ENCODE data around the gene RPTOR. TPM values are rescaled to one million over a fixed set of nuclear protein-coding genes. Genes with fewer than 3 reads are reported as not detected.

The RPTOR gene
- total RNA-seq, 3 donors from 2014 or later, result 76.1 to 98.3 (median 89.5) TPM

DNA sequence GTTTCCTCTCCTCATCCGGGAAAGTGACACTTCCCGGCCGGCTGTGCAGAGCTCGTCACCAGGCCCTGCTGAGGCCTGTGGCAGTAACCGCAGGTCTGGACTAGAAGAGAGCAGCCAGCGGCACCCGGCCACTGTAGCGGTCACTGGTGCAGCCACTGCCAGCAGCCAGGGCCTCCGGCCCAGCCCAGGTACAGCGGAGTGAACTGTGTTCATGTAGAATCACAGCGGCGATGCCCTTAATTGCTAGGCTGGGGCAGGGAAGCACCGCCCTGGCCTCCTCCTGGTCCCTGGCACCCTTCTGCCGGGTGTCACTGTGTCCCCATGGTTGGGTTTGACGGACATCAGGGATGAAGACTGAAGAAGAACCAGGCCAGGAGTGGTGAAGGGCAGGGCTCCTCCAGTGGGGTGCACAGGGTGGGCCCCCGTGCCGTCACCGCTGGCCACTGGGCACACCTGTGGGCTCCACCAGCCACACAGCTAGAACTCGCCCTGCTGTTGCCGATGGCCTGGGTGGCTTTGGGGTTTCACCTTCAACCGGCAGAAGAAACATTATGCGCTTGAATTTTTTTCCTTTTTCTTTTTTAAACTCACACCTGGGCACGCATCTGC is 281.8 kb downstream of the RPTOR start:
- no peaks in the 10 kb centered on the region for H3K27me3 Mint-ChIP-seq (ENCODE audit: low read depth)
- peaks cover 29% of the 10 kb centered on the region for H3K36me3 Mint-ChIP-seq (ENCODE audit: insufficient read depth)
- H3K4me3 Mint-ChIP-seq, result no peak overlapping the region
- DNase-seq (no peak), ATAC-seq (no peak)
- H3K4me1 Mint-ChIP-seq (ENCODE audit: low read depth), result peaks cover 17% of the 10 kb centered on the region
- no peaks in the 10 kb centered on the region for H3K9me3 Mint-ChIP-seq

DNA sequence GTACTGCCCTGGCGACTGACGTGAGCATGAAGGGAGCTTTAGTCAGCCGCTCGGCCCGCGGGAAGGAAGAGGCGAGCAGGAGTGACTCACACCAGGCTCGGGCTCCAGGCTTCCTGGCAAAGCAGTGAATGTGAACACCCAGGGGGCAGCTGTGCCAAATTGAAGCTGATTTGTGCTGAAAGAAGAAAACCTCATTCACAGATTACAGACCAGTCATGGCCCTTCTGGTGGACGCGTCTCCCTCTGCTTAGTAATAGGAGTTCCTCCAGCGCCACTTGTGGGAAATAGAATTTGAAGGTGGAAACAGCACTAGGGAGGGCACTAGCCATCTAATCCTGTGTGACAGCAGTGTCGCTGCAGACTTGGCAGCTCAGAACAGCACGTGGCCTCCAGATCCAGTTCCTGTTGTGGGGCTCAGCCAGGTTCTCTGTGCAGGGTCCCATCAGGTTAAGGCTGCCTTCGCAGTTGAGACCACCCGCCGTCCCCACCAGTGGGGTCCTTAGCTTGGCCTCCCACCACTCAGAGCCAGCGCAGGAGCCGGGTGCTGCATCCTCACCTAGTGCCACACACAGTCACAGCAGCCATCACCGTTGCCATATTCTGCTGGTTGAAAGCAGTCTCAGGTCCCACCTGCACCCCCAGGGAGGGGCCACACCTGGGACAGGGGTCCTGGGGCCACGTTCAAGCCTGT is 282.5 kb downstream of the RPTOR start:
- DNase-seq (no peak), ATAC-seq (peak; percentile 41 to 43)
- H3K27me3 Mint-ChIP-seq (ENCODE audit: low read depth), result no peaks in the 10 kb centered on the region
- H3K4me1 Mint-ChIP-seq (ENCODE audit: low read depth), result peaks cover 24% of the 10 kb centered on the region
- H3K36me3 Mint-ChIP-seq (ENCODE audit: insufficient read depth), result peaks cover 26% of the 10 kb centered on the region
- no peaks in the 10 kb centered on the region for H3K9me3 Mint-ChIP-seq
- no peak overlapping the region for H3K4me3 Mint-ChIP-seq

DNA sequence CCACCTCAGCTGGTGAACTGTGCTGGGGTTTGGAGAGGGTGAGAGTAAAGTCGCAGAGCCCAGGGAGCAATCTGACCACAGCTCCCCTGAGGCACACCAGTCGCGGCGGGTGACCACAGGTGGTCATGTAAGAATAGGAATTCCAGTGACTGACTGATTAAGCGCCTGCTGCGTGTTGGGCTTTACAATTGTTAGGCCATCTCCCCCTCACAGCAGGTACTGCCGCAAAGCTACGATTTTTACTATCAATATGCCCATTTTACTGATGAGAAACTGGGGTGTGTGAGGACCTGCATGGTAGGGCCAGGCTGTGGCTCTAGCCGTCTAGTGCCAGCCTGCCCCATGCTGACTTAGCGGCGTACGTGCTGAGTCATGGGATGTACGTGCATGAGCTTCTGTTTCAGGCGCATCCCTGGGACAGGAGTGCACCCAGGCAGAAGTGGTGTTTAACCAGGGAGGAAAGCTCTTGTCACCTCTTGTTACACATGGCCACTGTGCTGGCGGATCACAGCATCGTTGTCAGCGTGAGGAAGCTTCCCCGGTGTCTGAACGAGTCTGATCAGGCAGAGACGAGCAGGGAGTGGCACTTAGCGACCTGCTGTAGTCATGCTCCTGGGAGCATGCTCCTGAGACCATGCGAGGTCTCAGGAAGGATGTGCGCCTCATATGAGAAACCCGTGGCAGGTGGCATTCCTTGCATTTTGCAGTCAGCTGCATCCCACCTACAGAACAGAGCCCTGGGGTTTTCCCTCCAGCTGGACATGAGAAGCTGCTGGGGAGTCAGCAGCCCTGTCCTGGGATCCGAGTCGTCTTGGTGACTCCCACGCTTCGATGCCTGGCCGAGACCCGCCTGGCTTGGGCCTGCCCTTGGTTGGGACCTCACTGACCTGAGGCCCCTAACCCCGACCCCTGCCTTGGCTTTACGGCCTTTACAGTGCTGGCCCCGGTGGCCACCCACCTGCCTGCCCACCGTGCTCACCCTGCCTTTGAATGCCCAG is 283.3 kb downstream of the RPTOR start:
- no peak for DNase-seq
- peaks cover 29% of the 10 kb centered on the region for H3K4me1 Mint-ChIP-seq (ENCODE audit: low read depth)
- no peaks in the 10 kb centered on the region for H3K27me3 Mint-ChIP-seq (ENCODE audit: low read depth)
- peaks cover 20% of the 10 kb centered on the region for H3K36me3 Mint-ChIP-seq (ENCODE audit: insufficient read depth)
- ATAC-seq, result no peak
- H3K9me3 Mint-ChIP-seq, result no peaks in the 10 kb centered on the region
- H3K4me3 Mint-ChIP-seq, result no peak overlapping the region

DNA sequence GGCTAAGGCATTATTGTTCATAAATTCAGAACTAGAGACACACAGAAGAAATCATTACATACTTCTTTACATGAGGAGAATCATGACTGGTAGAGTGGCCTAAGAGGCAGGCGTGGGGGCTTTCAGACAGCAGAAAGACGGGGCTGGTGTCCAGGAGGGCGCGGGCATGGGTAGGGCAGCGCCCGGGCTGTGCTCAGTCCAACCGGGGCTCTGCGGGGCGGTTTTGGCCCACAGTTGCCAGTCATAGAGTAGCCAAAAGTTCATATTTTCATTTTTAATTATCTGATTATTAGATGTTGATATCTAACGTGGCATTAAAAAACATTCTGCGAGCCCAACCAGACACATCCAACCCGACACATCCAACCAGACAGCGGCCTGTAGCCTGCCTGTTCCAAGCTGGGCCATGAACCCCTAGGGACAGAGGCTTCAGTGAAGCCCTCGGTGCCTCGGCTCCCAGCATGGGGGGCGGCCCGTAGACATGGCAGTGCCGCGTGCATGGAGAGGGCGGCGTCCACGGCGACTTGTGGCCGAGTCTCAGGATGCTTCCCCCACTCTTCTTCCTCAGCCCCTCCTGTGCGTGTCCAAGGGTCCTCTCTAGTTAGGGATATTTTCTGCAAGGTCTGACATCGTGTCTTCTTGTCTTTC is 284.7 kb downstream of the RPTOR start:
- Mint-ChIP-seq H3K4me1 (ENCODE audit: low read depth) (peaks cover 40% of the 10 kb centered on the region), H3K4me3 (no peak overlapping the region), H3K9me3 (no peaks in the 10 kb centered on the region), H3K36me3 (ENCODE audit: insufficient read depth) (peaks cover 15% of the 10 kb centered on the region), H3K27me3 (ENCODE audit: low read depth) (no peaks in the 10 kb centered on the region)
- ATAC-seq (no peak), DNase-seq (no peak)

DNA sequence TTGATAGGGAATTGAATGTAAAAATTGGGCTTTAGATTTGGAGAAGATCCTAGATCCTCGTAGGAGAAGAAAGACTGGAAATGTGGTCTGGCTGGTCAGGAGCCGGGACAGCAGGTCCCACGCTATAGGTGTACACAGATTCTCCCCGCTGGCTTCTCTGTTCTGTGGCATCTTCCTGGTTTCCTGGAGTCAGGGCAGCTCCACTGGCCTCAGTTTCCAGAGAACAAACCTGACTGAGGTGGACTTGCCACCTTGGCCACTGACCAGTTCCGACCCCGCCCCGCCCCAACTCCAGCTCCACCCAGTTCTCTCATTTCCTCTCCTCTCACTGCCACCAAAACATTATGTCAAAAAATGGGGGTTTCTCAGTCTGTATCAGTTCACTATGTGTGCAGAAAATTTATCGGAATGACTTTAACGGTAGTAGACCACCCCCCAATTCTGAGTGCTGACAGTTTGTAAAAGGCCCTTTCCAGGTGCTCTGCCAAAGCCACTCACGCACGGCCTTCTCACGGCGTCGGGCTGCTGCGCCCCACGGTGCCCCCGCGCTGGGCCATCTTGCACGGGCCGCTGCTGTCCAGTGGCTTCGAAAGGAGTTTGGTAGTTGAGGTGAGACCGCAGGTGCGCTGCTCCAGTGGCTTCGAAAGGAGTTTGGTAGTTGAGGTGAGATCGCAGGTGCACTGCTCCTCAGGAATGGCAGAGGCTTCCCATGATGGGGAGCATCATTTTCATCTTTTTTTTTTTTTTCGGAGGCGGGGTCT is 285.6 kb downstream of the RPTOR start:
- Mint-ChIP-seq H3K27me3 (ENCODE audit: low read depth) (no peaks in the 10 kb centered on the region), H3K9me3 (no peaks in the 10 kb centered on the region), H3K36me3 (ENCODE audit: insufficient read depth) (peaks cover 15% of the 10 kb centered on the region), H3K4me1 (ENCODE audit: low read depth) (peaks cover 42% of the 10 kb centered on the region), H3K4me3 (no peak overlapping the region)
- ATAC-seq, result no peak
- no peak for DNase-seq

DNA sequence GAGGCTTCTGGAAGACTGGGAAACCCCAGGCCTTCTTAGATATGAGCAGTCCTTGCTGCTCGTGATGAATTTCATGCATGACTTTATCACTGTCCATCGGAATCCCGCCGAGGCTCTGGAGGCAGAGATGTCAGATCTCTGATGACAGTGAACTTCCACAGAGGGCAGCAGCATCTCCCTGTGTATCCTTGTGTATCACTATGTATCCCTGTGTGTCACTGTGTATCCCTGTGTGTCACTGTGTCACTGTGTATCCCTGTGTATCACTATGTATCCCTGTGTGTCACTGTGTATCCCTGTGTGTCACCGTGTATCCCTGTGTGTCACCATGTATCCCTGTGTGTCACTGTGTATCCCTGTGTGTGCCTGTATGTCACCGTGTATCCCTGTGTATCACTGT is 286.9 kb downstream of the RPTOR start:
- H3K36me3 Mint-ChIP-seq (ENCODE audit: insufficient read depth), result peaks cover 15% of the 10 kb centered on the region
- H3K27me3 Mint-ChIP-seq (ENCODE audit: low read depth), result no peaks in the 10 kb centered on the region
- ATAC-seq (no peak), DNase-seq (no peak)
- peaks cover 42% of the 10 kb centered on the region for H3K4me1 Mint-ChIP-seq (ENCODE audit: low read depth)
- no peaks in the 10 kb centered on the region for H3K9me3 Mint-ChIP-seq
- H3K4me3 Mint-ChIP-seq, result peak overlapping the region; percentile 76

DNA sequence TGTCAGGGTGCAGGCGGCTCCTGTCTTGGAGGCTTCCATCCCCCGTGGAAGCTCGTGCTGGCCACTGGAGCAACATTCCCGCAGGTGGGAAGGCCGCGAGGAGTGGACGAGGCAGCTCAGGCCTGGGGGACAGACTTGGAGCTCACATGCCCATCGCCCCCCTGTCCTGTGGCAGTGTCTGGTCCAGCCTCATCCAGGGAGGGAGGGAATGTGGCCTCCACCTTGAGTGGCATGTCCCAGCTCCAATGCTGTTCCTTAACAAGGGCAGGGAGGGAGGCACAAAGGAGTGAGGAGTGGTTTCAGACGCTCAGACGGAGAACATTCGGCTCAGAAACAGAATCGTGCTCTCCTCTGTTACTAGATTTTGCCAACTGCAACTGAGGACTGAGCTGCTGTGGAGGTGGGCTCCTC is 287.6 kb downstream of the RPTOR start:
- ATAC-seq (no peak), DNase-seq (no peak)
- H3K4me3 Mint-ChIP-seq, result peak overlapping the region; percentile 76
- peaks cover 42% of the 10 kb centered on the region for H3K4me1 Mint-ChIP-seq (ENCODE audit: low read depth)
- H3K27me3 Mint-ChIP-seq (ENCODE audit: low read depth), result no peaks in the 10 kb centered on the region
- H3K36me3 Mint-ChIP-seq (ENCODE audit: insufficient read depth), result peaks cover 11% of the 10 kb centered on the region
- H3K9me3 Mint-ChIP-seq, result no peaks in the 10 kb centered on the region

DNA sequence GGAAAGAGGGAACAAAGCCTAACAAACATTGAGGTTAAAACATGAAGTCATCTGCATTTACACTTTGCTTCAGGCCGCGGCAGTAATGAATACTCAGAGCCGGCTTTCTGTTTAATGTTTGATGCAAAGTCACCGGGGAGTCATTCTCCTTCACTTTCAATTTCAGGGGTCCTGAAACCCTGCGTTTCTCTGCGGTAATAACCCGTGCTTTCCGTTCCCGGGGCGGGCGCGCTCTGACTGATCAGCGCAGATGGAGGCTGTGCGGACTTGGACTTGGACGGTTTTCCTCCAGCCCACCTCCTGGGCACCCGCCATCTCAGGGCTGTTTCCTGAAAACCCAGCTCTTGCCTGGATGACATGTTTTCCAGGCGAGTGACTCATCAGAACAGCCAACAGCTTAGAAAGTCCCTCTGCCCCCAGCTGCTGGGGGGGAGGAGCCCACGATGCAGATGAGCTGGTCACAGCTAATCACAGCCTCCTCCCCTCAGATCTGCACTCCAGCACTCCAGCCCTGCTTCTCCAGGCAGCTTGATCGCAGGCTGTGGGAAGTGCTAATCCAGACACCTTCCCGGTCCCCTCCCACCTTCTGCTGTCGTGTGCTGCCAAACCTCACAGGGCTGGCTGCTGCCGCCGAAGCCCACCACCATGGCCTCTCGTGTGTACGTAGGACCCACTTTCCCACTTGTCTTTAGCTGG is 288.4 kb downstream of the RPTOR start:
- Mint-ChIP-seq H3K9me3 (no peaks in the 10 kb centered on the region), H3K36me3 (ENCODE audit: insufficient read depth) (peaks cover 8% of the 10 kb centered on the region), H3K27me3 (ENCODE audit: low read depth) (no peaks in the 10 kb centered on the region), H3K4me1 (ENCODE audit: low read depth) (peaks cover 42% of the 10 kb centered on the region), H3K4me3 (peak overlapping the region; percentile 76)
- peak; percentile 92 to 95 for ATAC-seq
- peak; percentile 74 for DNase-seq

DNA sequence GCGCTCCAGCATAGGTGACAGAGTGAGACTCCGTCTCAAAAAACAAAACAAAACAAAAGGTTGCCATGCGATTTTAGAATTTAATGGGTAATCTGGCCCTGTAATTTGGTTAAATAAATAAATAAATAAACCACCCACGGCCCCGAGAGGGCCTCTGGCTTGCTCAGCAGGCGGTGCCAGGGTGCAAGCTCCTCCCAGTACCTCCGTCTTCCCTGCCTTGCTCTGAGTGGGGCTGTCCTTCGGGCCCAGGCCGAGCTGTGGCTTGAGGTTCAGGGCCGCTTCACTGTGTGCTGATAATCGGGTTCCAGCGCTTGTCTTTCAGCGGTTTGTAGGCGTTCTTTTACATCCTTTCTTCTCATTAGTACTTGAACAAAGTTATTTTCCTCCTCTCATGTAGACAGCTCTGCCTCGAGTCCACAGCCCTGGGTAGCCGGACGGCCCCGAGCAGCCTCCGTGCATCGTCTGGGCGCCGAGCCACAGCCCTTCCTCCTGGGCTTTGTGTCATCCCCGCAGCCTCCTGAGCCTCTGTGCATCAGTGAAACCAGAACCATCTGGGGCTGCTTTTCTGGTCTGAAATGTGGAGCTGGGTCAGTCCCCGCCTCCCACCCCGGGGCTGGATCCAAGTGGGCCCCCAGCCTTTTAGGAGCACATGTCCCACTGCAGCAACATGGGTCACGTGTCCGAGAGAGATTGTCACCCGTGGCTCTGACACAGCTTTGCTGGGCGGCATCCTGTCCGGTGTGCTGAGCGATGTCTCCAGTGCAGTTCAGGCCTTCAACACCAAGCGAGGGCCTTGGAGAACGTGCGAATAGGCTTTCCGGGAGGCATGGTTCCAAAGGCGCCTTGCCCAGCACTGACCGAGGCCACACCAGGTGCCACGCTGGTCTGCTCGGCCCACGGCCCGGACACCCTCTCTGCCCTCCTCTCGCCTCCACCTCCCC is 289.6 kb downstream of the RPTOR start:
- Mint-ChIP-seq H3K9me3 (no peaks in the 10 kb centered on the region), H3K36me3 (ENCODE audit: insufficient read depth) (peaks cover 6% of the 10 kb centered on the region), H3K27me3 (ENCODE audit: low read depth) (no peaks in the 10 kb centered on the region), H3K4me3 (no peak overlapping the region), H3K4me1 (ENCODE audit: low read depth) (peaks cover 42% of the 10 kb centered on the region)
- ATAC-seq (no peak), DNase-seq (no peak)

DNA sequence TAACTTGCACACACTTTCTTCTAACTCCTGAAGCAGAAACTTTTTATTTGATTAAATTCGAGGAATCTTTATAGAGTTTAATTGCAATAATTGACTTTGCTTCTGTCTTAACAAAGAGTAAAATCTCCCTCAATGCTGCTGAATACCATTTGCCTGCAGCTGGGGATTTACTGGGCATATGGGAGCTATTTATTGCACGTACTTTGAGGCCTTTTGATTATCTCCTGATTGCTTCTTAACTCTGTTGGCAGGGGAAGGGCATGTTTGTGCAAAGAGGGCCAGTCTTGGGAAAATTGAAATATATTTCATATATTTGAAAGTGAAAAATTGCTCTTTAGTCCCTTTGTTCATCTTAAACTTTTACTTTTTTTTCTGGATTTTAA is 290.2 kb downstream of the RPTOR start:
- Mint-ChIP-seq H3K36me3 (ENCODE audit: insufficient read depth) (peaks cover 6% of the 10 kb centered on the region), H3K4me1 (ENCODE audit: low read depth) (peaks cover 38% of the 10 kb centered on the region), H3K9me3 (no peaks in the 10 kb centered on the region), H3K27me3 (ENCODE audit: low read depth) (no peaks in the 10 kb centered on the region), H3K4me3 (no peak overlapping the region)
- ATAC-seq (no peak), DNase-seq (no peak)

DNA sequence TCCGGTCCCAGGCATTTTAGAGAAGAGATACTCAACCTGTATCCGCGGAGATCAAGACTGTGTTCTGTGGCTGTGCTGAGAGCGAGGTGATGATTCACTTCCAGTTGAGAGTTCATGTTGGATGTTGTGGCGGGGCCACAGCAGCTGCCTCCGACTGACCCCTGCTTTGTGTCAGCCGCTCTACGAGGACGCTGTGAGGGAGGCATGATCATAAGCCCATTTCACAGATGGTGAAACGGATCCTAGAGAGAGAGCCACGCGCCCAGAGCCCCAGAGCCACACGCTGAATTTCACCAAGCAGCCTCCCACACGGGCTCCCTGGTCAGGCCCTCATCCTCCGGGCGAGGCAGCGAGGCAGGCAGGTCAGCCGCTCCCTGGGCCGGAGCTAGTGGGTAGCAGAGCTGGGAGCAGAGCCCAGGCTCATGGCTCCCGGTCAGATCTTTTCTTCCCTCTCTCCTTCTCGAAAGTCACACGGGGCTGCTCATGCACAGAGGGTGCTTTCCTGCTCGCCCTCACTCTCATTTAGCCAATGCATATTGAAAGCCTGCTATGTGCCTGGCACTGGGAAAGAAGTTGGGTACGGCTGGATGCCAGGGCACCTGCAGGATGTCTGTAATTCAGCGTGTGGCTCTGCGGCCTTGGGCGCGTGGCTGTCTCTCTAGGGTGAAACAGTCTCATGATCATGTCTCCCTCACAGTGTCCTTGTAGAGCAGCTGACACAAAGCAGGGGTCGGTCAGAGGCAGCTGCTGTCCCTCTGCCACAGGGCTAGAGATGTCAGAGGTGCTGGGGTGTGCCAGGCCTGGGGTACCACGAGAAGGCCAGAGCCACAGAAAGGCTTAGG is 291.4 kb downstream of the RPTOR start:
- no peaks in the 10 kb centered on the region for H3K9me3 Mint-ChIP-seq

DNA sequence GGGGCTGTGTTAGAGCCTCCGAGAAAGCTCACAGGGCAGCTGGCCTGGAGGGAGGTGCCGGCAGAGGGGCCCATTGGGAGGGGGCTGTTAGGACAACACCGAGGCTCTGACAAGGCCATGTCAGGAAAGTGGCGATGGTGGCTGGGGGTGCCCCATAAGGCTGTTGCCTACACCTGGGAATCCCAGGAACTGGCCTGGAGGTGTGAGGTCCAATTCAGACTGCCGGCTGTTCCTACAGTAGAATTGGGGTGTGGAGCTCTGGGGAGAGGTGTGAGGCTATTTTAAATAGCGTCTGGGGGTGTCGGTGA is 292.0 kb downstream of the RPTOR start:
- Mint-ChIP-seq H3K27me3 (ENCODE audit: low read depth) (no peaks in the 10 kb centered on the region), H3K9me3 (no peaks in the 10 kb centered on the region), H3K4me3 (no peak overlapping the region), H3K4me1 (ENCODE audit: low read depth) (peaks cover 26% of the 10 kb centered on the region), H3K36me3 (ENCODE audit: insufficient read depth) (peaks cover 4% of the 10 kb centered on the region)
- no peak for ATAC-seq
- no peak for DNase-seq

More for the DNA sequence above, 291.4 kb downstream of the RPTOR start:
- Mint-ChIP-seq H3K4me3 (no peak overlapping the region), H3K27me3 (ENCODE audit: low read depth) (no peaks in the 10 kb centered on the region), H3K4me1 (ENCODE audit: low read depth) (peaks cover 30% of the 10 kb centered on the region), H3K36me3 (ENCODE audit: insufficient read depth) (peaks cover 6% of the 10 kb centered on the region)
- ATAC-seq (no peak), DNase-seq (no peak)

Data from activated T-cell treated with anti-CD3 and anti-CD28 coated beads, Interleukin-2, amount 50 U/mL, for 4 hours (primary cell).